Activated naive CD4-positive, alpha-beta T cell (primary cell): ENCODE data around the gene CLDN4.
A peak's percentile ranks its signal among the peaks of the same experiment; 100 is the strongest.
"Not testable (repeated sequence)": the region's sequence is repeated elsewhere in the genome, so short reads cannot be mapped to it uniquely, and the experiment has no call there.

Experiments
- DNase-seq, 4 experiments: peaks; one replicate each; lab custom pipeline; 2025; lab: John Stamatoyannopoulos, UW

CLDN4 gene

DNA sequence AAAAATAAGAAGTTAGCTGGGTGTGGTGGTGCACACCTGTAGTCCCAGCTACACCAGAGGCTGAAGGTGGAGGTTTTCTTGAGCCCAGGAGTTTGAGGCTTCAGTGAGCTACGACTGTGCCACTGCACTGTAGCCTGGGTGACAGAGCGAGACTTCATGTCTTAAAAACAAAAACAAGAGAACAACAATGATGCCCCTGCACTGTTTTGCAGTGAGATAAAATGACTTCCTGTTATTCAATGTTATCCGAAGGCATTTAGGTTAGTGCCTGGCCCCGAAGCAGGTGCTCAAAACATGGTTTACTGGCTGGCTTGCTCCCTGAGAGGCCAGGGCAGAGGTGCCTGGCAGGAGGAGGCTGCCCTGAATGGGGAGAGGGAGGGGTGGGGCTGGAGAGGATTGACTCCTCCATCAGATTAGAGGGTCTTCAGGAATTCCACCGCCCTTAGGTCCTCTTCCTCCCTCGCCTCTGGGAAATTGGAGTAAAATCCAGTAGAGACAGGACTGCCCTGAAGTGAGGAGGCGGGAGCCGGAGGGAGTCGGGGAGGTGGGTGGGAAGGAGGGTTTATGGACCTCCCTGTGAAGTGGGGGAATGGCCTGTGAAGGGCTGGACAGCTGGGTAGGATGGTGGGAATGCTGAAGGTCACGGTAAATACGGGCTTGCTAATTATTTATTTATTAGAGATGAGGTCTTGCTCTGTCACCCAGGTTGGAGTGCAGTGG, 6.8 kb upstream of the CLDN4 start:
- no peak for DNase-seq

DNA sequence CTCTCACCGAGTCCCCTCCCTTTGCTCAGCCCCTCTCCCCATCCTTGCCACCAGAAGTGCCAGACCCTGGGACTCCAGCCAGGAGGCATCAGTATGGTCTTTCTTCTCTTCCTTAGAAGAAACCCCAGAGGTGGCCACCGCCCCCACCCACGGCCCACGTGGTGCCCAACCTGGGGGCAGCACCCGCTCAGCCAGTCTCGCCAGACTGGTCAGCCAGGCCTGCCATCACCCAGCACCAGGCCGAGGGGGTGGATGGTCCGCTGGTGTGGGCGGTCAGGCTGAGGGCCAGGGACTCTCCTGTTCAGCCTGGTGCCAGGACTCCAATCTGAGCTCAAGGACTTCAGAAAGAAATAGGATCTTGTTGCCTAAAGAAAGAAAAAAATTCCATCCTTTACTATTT, 5.8 kb upstream of the CLDN4 start:
- DNase-seq, result no peak

DNA sequence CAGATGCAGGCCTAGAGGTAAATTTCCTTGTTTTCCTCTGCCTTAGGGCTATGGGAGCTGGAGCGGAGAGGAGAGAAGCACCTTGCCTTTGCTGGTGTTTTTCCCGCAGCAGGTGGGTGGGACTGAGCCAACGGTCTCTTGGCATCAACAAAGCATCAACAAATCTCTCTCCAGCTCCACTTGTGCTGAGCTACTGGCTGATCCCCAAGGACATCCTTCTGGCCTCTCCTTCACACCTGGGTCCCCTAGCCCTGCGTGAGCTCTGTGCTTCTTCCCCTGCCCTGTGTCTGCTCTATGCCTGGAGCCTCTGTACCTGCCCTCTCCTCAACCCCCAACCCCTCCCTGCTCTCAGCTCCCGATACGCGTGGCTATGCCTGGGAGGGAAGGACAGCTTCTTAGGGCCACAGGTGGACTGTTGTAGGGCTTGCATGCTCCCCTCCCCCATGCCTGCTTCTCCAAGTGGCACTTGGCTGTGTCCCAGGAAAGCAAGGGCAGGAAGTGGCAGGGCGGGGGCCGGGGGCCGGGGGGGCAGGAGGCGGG, 3.2 kb upstream of the CLDN4 start:
- no peak for DNase-seq

DNA sequence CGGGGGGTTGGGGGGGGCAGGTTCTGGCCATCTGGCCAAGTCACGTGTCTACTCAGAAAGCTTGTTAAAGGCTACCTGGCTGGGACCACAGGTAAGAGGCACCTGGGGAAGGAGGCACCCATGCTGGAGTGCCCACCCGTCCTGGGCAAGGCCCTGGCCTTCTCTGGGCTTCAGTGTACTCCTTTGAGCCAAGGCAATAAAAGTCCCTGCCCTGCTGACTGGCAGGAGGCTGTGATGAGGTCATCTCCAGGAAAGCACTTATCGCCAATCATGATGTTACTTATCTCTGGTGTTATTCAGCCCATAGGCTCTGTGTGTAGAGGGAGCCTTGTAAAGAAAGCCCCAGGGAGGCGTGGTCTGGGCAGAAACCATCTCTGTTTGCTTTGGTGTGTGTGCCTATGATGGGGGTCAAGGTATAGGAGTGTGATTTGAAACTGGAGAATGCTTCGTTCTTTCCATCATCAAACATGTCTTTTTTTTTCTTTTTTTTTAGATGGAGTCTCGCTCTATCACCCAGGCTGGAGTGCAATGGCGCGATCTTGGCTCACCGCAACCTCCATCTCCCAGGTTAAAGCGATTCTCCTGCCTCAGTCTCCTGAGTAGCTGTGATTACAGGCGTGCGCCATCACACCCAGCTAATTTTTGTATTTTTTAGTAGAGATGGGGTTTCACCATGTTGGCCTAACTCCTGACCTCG, 2.5 kb upstream of the CLDN4 start:
- no peak for DNase-seq

DNA sequence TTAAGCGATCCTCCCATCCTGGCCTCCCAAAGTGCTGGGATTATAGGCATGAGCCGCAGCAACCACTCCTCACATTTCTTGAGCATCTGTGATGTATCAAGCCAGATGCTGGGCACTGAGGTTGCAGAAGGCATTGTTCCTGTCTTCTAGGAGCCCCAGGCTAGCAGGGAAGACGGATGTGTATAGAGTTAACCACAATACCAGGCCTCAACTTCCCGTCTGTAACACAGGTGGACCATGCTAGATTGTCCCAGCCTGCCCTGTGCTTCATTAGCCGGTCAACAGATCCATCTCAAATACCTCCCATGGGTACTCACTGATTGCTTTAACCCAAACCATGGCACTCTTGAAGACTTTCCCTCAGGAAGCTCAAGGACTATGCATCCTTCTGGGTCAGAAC, 1.8 kb upstream of the CLDN4 start:
- no peak for DNase-seq

DNA sequence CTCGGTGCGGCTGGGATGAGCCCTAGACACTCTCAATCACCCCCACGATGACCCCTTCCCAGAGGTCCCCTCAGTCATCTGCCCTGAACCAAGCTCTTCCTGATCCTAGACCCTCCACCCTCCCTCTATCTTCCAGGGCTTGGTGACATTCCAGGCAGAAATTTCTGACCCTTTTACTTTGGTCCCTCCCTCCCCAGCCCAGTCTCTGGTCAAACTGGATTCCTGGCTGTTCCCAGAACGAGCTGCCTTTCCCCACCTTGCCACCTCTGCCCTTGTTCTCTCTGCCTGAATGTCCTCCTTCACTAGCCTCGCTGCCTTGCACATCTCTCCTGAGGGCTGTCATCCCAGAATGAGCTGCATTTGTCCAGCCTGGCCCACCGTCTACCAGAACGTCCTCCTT, 1.3 kb upstream of the CLDN4 start:
- no peak for DNase-seq

DNA sequence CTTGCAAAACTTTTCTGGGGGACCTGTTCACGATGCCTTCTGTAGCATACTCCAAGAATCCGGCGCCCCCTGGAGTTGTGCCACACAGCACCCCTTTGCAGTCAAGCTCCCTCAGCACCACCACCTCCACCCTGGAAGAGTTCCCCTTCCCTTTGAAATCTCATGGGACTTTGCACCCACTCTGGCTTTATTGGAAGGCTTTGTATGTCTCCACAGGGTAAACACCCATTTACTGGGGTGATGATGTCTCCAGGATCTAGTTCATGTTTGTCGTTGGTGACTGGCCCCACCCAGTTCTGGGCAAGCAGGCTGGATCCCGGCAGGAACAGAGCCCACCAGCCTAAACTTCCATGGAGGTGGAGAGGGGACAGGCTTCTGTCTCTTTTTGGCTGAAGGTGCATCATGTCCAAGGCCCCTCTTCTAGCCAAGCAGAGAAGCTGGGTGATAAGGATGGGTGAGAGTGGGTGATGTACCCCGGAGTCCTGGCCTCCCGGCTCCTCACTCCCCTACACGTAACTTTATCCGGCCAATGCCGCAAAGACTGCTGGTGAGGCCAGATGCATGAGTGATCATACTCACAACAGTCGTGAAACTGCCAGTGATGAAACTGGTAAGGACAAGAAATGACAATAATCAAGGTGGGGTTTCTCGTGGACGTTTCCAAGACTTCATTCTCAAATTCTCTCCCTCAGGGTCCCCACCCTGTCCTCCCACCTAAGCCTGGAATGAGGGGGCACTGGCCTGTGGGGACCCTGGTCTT, 695 bp upstream of the CLDN4 start:
- no peak for DNase-seq

DNA sequence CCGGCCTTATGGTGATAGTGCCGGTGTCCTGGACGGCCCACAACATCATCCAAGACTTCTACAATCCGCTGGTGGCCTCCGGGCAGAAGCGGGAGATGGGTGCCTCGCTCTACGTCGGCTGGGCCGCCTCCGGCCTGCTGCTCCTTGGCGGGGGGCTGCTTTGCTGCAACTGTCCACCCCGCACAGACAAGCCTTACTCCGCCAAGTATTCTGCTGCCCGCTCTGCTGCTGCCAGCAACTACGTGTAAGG, 713 bp downstream of the CLDN4 start:
- no peak for DNase-seq

DNA sequence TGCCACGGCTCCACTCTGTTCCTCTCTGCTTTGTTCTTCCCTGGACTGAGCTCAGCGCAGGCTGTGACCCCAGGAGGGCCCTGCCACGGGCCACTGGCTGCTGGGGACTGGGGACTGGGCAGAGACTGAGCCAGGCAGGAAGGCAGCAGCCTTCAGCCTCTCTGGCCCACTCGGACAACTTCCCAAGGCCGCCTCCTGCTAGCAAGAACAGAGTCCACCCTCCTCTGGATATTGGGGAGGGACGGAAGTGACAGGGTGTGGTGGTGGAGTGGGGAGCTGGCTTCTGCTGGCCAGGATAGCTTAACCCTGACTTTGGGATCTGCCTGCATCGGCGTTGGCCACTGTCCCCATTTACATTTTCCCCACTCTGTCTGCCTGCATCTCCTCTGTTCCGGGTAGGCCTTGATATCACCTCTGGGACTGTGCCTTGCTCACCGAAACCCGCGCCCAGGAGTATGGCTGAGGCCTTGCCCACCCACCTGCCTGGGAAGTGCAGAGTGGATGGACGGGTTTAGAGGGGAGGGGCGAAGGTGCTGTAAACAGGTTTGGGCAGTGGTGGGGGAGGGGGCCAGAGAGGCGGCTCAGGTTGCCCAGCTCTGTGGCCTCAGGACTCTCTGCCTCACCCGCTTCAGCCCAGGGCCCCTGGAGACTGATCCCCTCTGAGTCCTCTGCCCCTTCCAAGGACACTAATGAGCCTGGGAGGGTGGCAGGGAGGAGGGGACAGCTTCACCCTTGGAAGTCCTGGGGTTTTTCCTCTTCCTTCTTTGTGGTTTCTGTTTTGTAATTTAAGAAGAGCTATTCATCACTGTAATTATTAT, 1.2 kb downstream of the CLDN4 start:
- DNase-seq, result no peak

DNA sequence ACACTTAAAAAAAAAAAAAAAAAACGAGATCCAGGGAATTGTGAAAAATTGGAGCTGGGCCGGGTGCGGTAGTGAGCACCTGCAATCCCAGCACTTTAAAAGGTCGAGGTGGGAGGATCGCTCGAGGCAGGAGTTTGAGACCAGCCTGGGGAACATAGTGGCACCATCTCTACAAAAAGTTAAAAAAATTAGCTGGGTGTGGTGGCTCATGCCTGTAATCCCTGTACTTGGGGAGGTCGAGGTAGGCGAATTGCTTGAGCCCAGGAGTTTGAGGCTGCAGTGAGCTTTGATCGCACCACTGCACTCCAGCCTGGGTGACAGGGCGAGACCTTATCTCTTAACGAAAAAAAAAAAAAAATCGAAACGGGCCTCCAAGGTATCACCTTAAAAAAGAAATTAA, 2.0 kb downstream of the CLDN4 start:
- DNase-seq, result no peak

DNA sequence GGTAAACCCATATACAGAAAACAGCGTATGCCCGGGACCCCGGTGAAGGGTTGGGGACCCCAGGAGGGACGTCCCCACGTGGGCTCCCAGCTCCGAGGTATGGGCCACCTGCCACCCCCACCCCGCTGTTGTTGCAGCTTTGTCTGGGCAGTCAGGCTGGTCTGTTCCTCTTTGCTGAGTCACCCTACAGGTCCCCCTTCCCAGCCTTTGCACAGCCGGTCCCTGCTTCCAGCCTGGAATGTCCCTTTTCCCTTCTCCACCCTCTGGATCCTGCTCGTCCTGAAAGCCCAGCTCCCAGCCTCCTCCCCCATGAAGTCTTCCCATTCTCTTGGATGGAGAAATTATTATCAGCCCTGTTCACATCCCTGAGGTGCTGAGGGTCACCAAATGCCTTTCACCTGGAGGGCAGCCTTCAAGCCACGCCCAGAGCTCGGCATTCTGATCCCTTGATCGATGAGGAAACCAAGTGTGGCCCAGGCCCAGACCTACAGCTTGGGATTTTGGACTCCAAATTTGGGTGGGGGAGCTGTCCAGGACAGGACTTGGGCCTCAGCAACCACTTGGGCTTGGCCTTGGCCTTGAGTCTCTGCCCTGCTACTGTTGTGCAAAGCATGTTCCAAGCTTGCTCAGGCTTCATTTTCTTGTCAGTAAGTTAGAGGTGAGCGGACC, 2.6 kb downstream of the CLDN4 start:
- DNase-seq, result no peak

DNA sequence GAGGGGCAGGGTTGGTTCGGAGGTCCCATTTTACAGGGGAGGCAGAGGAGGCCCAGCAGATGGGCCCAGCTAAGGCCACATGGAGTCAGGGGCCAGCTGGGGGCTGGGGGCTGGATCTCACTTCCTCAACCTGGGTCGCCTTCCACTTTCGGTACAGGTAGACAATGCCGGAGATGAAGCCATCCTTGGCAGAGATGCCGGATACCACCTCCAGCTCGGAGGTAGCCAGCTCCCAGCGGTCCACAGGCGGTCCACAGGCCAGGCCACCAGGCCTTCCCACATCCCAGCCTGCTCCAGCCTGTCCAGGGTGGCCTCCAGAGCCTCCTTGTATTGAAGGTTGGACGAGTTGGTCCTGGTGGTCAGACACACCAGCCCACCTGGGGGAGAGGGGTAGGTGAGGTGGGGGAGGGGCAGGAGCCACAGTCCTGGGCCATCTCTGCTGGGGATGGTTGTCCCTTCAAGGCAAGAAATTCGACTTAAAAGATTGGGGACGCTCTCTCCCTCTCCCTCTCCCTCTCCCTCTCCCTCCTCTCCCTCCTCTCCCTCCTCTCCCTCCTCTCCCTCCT, 3.9 kb downstream of the CLDN4 start:
- no peak for DNase-seq

DNA sequence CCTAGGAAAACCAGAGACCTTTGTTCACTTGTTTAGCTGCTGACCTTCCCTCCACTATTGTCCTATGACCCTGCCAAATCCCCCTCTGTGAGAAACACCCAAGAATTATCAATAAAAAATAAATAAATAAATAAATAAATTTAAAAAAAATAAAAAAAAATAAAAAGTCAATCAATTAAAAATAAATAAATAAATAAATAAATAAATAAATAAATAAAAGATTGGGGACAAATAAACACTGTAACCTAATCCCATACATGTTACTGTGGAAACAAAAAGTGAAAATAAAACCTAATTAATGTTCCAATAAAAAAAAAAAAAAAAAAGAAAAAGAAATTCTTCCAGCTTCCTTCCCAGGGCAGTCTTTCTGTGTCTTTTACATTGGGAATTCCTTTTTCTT, 6.4 kb downstream of the CLDN4 start:
- DNase-seq, result not testable (repeated sequence)

DNA sequence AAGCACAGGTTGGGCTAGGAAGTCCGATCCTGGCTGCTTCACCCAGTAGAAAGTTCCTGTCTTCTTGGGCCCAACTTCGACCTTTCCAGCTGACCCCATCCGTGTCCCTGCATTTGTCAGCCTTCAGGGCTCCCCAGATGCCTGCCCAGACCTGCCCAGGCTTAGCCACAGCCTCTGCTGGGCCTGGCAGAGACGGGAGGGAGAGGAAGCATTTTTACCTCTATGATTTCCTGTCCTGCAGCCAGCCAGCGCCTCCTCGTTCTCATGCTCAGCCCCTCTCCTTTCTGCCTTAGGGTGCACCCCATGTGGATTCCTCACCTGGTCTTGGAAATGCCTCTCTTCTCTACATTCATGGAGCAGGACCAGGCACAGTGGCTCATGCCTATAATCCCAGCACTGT, 7.8 kb downstream of the CLDN4 start:
- no peak for DNase-seq

DNA sequence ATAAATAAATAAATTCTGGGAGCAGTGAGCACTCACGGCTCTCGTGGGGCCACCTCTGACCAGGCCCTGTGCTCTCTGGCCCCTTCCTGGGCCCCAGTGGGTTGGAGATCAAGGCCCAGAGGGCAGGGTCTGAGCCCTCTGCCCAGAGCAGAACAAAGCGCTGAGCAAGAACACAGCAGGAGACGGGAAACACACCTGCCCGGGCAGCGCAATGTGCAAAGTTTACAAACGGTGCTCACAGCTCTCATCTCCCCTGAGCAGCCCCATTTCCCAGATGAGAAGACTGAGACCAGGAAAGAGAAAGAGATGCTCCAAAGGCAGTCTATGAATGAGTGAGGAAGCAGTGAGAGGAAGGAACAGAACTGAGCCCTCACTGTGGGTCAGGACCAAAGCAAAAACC, 8.5 kb downstream of the CLDN4 start:
- DNase-seq, result no peak

DNA sequence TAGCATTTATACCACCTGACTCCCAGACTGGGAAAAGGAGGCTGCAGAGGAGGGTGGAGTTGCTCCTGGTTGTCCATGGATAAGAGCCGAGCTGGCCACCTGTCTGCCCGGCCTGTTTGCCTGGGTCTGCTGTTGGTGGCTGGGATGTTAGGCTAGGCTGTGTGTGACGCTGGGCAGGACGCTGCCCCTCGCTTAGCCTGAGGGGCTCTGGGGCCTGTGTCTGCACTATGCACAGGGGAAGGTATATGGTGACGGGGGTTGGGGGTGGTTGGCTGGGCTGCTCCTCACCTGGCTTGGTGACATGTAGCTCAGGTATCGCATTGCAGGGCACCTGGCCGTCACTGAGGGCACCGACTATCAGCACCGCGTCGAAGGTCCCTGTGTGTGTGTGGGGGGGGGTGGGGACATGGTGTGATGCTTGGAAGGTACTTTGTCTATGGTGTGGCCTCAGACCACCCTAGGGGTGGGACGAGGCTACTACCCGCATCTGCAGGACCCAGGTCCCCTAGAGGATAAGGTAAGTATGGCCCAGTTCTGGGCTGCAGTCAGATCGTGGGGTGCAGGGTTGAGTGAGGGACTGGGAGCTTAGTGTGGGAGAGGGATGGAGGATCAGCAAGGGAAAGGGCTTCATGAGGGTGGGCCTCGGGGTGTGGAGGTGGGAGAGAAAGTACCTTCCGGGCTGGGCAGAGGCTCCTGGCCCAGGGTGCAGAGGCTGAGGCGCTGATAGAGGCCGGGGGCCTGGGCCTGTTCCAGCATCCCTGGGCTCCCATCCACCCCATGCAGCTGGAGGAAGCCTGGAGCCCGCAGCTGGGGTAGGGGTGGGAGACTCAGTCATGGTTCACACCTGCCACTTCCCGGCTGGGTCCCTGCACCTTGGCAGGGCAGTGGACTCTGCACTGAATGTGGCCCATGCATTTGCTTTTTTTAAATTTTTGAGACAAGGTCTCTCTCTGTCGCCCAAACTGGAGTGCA, 9.2 kb downstream of the CLDN4 start:
- DNase-seq, result no peak

DNA sequence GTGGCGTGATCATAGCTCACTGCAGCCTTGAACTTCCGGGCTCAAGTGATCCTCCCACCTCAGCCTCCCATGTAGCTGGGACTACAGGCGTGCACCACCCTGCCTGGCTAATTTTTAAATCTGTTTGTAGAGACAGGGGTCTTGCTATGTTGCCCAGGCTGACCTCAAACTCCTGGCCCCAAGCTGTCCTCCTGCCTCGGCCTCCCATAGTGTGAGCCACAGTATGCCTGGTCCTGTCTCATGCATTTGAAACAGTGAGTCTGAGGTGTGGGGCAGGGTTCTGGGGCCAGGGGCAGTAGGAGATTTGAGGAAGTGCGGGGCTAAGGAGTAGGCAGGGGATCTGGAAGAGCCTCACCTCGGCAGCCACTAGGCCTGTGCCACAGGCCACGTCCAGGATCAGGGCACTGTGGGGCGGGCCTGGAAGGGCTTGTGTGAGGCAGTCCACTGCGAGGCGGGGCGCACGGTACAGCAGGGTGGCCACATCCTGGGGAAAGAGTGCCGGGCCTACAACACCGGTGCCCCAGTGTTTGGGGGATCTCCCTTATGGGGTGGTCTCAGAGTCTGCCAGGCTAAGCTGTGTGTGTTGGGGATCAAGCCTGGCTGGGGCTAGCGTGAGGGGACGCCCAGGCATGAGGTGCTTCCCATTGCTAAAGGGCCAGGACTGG, 10.1 kb downstream of the CLDN4 start:
- DNase-seq, result no peak

DNA sequence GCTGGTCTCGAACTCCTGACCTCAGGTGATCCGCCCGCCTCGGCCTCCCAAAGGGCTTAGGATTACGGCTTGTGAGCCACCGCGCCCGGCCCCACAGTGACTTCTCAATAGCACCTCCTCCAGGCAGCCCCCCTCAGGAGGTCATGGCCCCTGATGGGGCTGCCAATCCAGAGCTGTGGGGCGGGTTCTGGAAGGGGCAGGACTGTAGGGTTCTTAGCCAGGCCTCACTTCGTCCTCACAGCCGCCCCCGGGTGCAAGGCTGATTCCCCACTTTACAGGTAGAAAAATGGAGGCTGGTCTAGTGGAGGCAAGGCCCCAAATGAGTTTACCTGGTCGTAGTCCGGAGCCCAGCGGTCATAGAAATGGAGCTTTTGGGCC, 10.9 kb downstream of the CLDN4 start:
- no peak for DNase-seq

DNA sequence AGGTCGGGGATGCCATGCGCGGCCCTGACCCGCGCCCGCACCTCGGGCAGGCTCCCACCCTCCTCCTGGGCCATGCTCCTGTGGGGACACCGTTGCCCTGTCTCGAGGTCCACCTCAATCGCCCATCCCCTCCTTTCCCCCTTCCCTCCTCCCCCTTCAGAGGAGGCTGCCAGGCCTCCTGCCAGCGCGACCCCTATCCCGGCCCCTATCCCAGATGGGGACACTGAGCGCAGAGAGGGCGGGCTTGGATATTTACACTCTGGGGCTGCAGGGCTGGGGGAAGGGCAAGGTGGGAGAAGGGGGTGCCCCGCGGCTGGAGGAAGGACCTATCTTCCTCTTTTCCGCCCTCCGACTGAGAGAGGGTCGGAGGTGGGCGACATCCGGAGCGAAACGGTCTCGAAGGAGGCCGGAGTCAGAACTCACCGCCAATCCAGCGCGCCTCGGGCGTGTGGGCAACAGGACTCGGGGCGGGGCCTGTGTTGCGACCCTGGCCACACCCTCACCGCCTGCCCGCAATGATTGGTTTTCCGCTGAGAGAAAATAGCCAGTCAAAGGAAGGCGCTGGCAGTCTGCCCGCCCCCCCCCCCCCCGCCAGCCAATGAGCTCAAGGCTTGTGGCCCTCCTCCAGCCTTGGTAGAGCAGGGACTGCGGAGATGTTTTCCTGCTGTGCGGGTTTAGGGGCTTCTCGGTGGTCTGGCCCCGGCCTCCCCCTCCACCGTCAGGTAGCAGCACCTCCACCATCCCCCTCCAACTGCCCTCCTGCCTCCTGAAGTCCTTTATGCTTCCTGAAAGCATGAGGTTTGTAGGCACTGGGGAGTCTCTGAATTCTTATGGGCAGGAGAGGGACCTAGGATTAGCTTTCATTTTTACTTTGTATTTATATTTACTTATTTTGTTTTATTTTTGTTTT, 11.5 kb downstream of the CLDN4 start, which contains the start of gene METTL27:
Gene METTL27 (minus strand): TSS at position 450 of the 910 bp plus-strand sequence. CDS start 376 bp downstream, at position 74.
- DNase-seq, result peak; percentile 44 to 91 (median 76)
